H9 (cell line): Measurements from ENCODE around the gene CCDC34. TPM values are rescaled to one million over a fixed set of nuclear protein-coding genes. Genes with fewer than 3 reads are reported as not detected.

Experiments
- DNase-seq: peaks from one replicate; pipeline ENCODE4 v3.0.0-alpha.2; 2017
- H2AFZ ChIP-seq: one replicate; pipeline ENCODE4 v1.6.1; 2013; ENCODE audit warnings: mild to moderate bottlenecking, low read length, control low read depth, moderate library complexity
- H2AK5ac ChIP-seq: 2 replicates; pipeline ENCODE4 v1.6.1; 2013; ENCODE audit warnings: low read length, control low read depth, mixed read lengths; ENCODE audit not compliant: insufficient read length
- H2BK120ac ChIP-seq: one replicate; pipeline ENCODE4 v1.6.1; 2013; ENCODE audit warnings: low read depth, mild to moderate bottlenecking, low read length, control low read depth, inconsistent platforms; ENCODE audit not compliant: poor library complexity, severe bottlenecking
- H2BK12ac ChIP-seq: 2 replicates; pipeline ENCODE4 v1.6.1; 2013; ENCODE audit warnings: low read length, control low read depth, mixed read lengths, low read depth; ENCODE audit not compliant: insufficient read length
- H2BK15ac ChIP-seq: 2 replicates; pipeline ENCODE4 v1.6.1; 2013; ENCODE audit warnings: low read depth, low read length, control low read depth
- H2BK20ac ChIP-seq: one replicate; pipeline ENCODE4 v1.6.1; 2013; ENCODE audit warnings: low read depth, mild to moderate bottlenecking, low read length, control low read depth, inconsistent platforms; ENCODE audit not compliant: poor library complexity, severe bottlenecking
- H2BK5ac ChIP-seq: 2 replicates; pipeline ENCODE4 v1.6.1; 2013; ENCODE audit warnings: low read length, control low read depth, mixed read lengths; ENCODE audit not compliant: insufficient read length
- H3K14ac ChIP-seq: 2 replicates; pipeline ENCODE4 v1.6.1; 2013; ENCODE audit warnings: low read length, control low read depth; ENCODE audit not compliant: insufficient read depth
- H3K18ac ChIP-seq: 2 replicates; pipeline ENCODE4 v1.6.1; 2013; ENCODE audit warnings: low read depth, mild to moderate bottlenecking, mixed read lengths, low read length, control low read depth; ENCODE audit not compliant: insufficient read length
- H3K23ac ChIP-seq: 2 replicates; pipeline ENCODE4 v1.6.1; 2013; ENCODE audit warnings: low read length, control low read depth, mixed read lengths, low read depth; ENCODE audit not compliant: insufficient read length
- H3K23me2 ChIP-seq: 2 replicates; pipeline ENCODE4 v1.6.1; 2013; ENCODE audit warnings: low read depth, mild to moderate bottlenecking, mixed read lengths, low read length, control low read depth; ENCODE audit not compliant: insufficient read length, poor library complexity, severe bottlenecking
- H3K27ac ChIP-seq: 2 replicates; pipeline ENCODE4 v1.5.1; 2013; ENCODE audit warnings: low read length, control low read depth, mixed read lengths, low read depth; ENCODE audit not compliant: insufficient read length
- H3K27me3 ChIP-seq: 2 replicates; pipeline ENCODE4 v1.6.1; 2013; ENCODE audit warnings: low read length, control low read depth, inconsistent platforms; ENCODE audit not compliant: insufficient read depth
- H3K4ac ChIP-seq: 2 replicates; pipeline ENCODE4 v1.6.1; 2013; ENCODE audit warnings: low read depth, mild to moderate bottlenecking, control low read depth, inconsistent platforms, low read length, moderate library complexity
- H3K4me1 ChIP-seq: 2 replicates; pipeline ENCODE4 v1.6.1; 2013; ENCODE audit warnings: low read length, control low read depth, inconsistent platforms; ENCODE audit not compliant: insufficient read depth
- H3K4me2 ChIP-seq: 2 replicates; pipeline ENCODE4 v1.6.1; 2013; ENCODE audit warnings: low read length, control low read depth, mixed read lengths; ENCODE audit not compliant: insufficient read length, insufficient read depth
- H3K56ac ChIP-seq: 2 replicates; pipeline ENCODE4 v1.6.1; 2013; ENCODE audit warnings: low read depth, mild to moderate bottlenecking, mixed read lengths, low read length, control low read depth; ENCODE audit not compliant: insufficient read length
- H3K79me1 ChIP-seq: 2 replicates; pipeline ENCODE4 v1.6.1; 2013; ENCODE audit warnings: low read depth, mild to moderate bottlenecking, moderate library complexity, low read length, control low read depth, inconsistent platforms; ENCODE audit not compliant: insufficient read depth, poor library complexity, severe bottlenecking
- H3K79me2 ChIP-seq: 2 replicates; pipeline ENCODE4 v1.6.1; 2013; ENCODE audit warnings: low read length, control low read depth, inconsistent platforms; ENCODE audit not compliant: insufficient read depth
- H3K9ac ChIP-seq: 2 replicates; pipeline ENCODE4 v1.6.1; 2013; ENCODE audit warnings: low read length, control low read depth, mixed read lengths; ENCODE audit not compliant: insufficient read length; ENCODE audit errors: extremely low read depth
- H3K9me3 ChIP-seq: one replicate; pipeline ENCODE4 v1.6.1; 2013; ENCODE audit warnings: low read depth, low read length, inconsistent platforms; ENCODE audit not compliant: control insufficient read depth
- H3T11ph ChIP-seq: one replicate; pipeline ENCODE4 v1.6.1; 2013; ENCODE audit warnings: mild to moderate bottlenecking, low read length, control low read depth, inconsistent platforms
- H4K20me1 ChIP-seq: one replicate; pipeline ENCODE4 v1.6.1; 2013; ENCODE audit not compliant: control insufficient read depth, insufficient read length, insufficient read depth
- H4K5ac ChIP-seq: 2 replicates; pipeline ENCODE4 v1.6.1; 2013; ENCODE audit warnings: low read depth, mild to moderate bottlenecking, mixed read lengths, low read length, control low read depth; ENCODE audit not compliant: insufficient read length
- H4K8ac ChIP-seq: replicated peaks from 2 replicates; pipeline ENCODE4 v1.6.1; 2013; ENCODE audit warnings: low read length, control low read depth, mixed read lengths, low read depth; ENCODE audit not compliant: insufficient read length
- H4K91ac ChIP-seq: 2 replicates; pipeline ENCODE4 v1.6.1; 2013; ENCODE audit warnings: low read depth, mild to moderate bottlenecking, moderate library complexity, mixed read lengths, low read length, control low read depth; ENCODE audit not compliant: insufficient read length
- H3K27ac Mint-ChIP-seq, 3 experiments: 2 replicates in 2 of 3; 3 replicates in 1 of 3; pipeline ENCODE4 v1.8.0; 2020 to 2021; ENCODE audit warnings: mixed read lengths in 3 of 3, mild to moderate bottlenecking in 1 of 3, moderate library complexity in 1 of 3
- H3K27me3 Mint-ChIP-seq: 2 replicates; pipeline ENCODE4 v1.8.0; 2021; ENCODE audit warnings: low read depth, mild to moderate bottlenecking, moderate library complexity, mixed read lengths
- H3K36me3 Mint-ChIP-seq, 3 experiments: 2 replicates in 2 of 3; 3 replicates in 1 of 3; pipeline ENCODE4 v1.8.0; 2020 to 2021; ENCODE audit warnings: low read depth in 3 of 3, mixed read lengths in 3 of 3; ENCODE audit not compliant: insufficient read depth in 1 of 3
- H3K4me1 Mint-ChIP-seq, 2 experiments: 2 replicates each; pipeline ENCODE4 v1.8.0; 2020; ENCODE audit warnings: mixed read lengths in 2 of 2
- H3K4me3 Mint-ChIP-seq, 2 experiments: 2 replicates in 1 of 2; 3 replicates in 1 of 2; pipeline ENCODE4 v1.8.0; 2020 to 2021; ENCODE audit warnings: mild to moderate bottlenecking in 2 of 2, mixed read lengths in 2 of 2, moderate library complexity in 1 of 2
- H3K9me3 Mint-ChIP-seq, 2 experiments: 2 replicates in 1 of 2; 3 replicates in 1 of 2; pipeline ENCODE4 v1.8.0; 2020; ENCODE audit warnings: mild to moderate bottlenecking in 2 of 2, mixed read lengths in 2 of 2, moderate library complexity in 1 of 2
- WGBS: extraction: QIAGEN DNeasy Blood & Tissue Kit; methylation state at CpG from one replicate; pipeline ENCODE4 v1.1.7; 2013; ENCODE audit warnings: missing lambda C conversion rate, low lambda C conversion rate, mixed read lengths; ENCODE audit not compliant: insufficient read length; ENCODE audit errors: extremely low coverage; 5-methylcytosine and 5-hydroxymethylcytosine counted together
- total RNA-seq: library from RNA; stranded (reverse); gene quantifications from 2 replicates; pipeline ENCODE4 v1.2.1, GENCODE V29; 2021
- TF ChIP-seq, protein P1 (sequence below): fragments of 200-600 bp; sonication (generic); conservative IDR thresholded peaks from 3 replicates; pipeline ENCODE4 v1.8.0; 2021; ENCODE audit warnings: antibody characterized with exemption, mild to moderate bottlenecking

Gene CCDC34
- total RNA-seq, 1 experiment from 2014 or later, result 25.2 TPM

- H3K4me1 Mint-ChIP-seq, result peaks cover 55 to 63% of the 10 kb centered on the region in 2 experiments
- no peak overlapping the region for H3K56ac ChIP-seq
- H3K9me3 ChIP-seq, result no peaks in the 10 kb centered on the region
- WGBS, result no CpG with 5 or more reads among the region's 2 CpGs
- no peak overlapping the region for H4K5ac ChIP-seq
- no peak overlapping the region for H2BK12ac ChIP-seq
- no peak overlapping the region for H3K14ac ChIP-seq
- H2BK20ac ChIP-seq, result no peak overlapping the region
- no peak overlapping the region for H3K4ac ChIP-seq
- no peak overlapping the region for H3T11ph ChIP-seq
- no peak overlapping the region for H2BK120ac ChIP-seq
- H2AFZ ChIP-seq, result no peak overlapping the region
- no peaks in the 10 kb centered on the region for H3K79me1 ChIP-seq
- peaks cover 3% of the 10 kb centered on the region; the same call in 1 of the 2 replicates for H3K4me1 ChIP-seq
- peak overlapping the region in 1 of 3 experiments; percentile 76; a peak in 2 of 7 replicates for H3K27ac Mint-ChIP-seq
- no peak overlapping the region for H3K4me3 Mint-ChIP-seq
- TF ChIP-seq, protein P1, sequence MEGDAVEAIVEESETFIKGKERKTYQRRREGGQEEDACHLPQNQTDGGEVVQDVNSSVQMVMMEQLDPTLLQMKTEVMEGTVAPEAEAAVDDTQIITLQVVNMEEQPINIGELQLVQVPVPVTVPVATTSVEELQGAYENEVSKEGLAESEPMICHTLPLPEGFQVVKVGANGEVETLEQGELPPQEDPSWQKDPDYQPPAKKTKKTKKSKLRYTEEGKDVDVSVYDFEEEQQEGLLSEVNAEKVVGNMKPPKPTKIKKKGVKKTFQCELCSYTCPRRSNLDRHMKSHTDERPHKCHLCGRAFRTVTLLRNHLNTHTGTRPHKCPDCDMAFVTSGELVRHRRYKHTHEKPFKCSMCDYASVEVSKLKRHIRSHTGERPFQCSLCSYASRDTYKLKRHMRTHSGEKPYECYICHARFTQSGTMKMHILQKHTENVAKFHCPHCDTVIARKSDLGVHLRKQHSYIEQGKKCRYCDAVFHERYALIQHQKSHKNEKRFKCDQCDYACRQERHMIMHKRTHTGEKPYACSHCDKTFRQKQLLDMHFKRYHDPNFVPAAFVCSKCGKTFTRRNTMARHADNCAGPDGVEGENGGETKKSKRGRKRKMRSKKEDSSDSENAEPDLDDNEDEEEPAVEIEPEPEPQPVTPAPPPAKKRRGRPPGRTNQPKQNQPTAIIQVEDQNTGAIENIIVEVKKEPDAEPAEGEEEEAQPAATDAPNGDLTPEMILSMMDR, result no peak
- no peak overlapping the region for H2AK5ac ChIP-seq
- H4K91ac ChIP-seq, result no peak overlapping the region
- H3K79me2 ChIP-seq, result no peaks in the 10 kb centered on the region
- no peaks in the 10 kb centered on the region for H3K9me3 Mint-ChIP-seq
- no peaks in the 10 kb centered on the region for H3K27me3 ChIP-seq
- H3K36me3 Mint-ChIP-seq, result peaks cover 12 to 54% (median 31%) of the 10 kb centered on the region in 3 experiments; a peak in 6 of 7 replicates
- DNase-seq, result no peak
- no peak overlapping the region for H3K27ac ChIP-seq
- no peaks in the 10 kb centered on the region for H4K20me1 ChIP-seq
- no peak overlapping the region for H3K23ac ChIP-seq
- no peak overlapping the region for H3K4me2 ChIP-seq
- no peaks in the 10 kb centered on the region for H3K27me3 Mint-ChIP-seq
- no peak overlapping the region for H3K9ac ChIP-seq
- H3K18ac ChIP-seq, result no peak overlapping the region
- no peaks in the 10 kb centered on the region for H3K23me2 ChIP-seq
- no peak overlapping the region for H2BK5ac ChIP-seq
- H2BK15ac ChIP-seq, result no peak overlapping the region
- H4K8ac ChIP-seq, result no peak overlapping the region
Observed at GRCh38 chr11:27388001-27388400, 25.0 kb upstream of the CCDC34 start.
